HG02973 (cell line): ENCODE measurements around the gene LY6G6C.

ENCODE experiments used
- ATAC-seq: cut with Tn5 transposase; IDR thresholded peaks from one replicate; pipeline ENCODE4 v1.9.1; 2021; ENCODE audit warnings: moderate library complexity; ENCODE audit not compliant: unreplicated experiment

Gene LY6G6C

DNA sequence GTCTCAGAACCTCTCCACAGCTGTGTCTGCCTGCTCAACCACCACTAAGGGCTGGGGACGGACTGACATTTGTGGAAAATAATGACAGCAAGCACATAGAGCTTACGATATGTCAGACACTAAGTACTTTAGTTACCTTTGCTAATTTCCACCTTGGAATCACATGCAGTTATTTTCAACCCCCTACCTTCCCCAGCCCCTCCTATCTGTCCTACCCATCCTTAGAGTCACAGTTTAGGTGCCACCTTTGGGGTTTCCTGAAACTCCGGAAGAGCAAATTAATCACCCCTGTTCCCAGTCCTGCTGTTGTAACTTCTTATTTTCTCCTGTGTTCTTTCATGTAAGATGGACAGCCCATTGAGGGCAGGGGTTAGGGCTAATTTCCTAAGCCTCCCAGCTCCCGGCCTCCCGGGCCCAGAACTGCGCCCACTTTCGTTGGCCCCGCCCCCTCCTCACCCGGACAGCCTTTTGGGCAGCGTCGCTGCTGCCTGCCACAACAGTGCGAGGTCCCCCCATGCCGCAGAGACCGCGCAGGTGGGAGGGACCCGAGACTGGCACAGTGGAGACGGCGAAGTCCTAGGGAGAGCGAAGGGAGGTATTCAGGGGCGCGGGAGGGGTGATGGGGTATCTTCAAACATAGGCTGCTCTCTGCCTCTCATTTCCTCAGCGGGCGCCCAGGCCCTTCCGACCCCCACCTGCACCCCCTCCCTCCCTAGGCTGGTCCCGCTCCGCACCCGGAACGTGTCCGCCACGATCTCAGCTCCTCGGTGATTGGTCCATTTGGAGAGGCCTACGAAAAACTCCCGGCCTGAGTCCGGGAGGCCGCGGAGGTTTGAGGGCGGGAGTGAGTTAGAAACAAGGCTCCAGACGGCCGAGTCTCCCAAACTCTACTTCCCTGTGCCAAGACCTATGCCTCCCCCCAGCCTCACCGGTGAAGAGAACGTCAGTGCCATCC, 6.4 kb upstream of the LY6G6C start:
- no peak for ATAC-seq

DNA sequence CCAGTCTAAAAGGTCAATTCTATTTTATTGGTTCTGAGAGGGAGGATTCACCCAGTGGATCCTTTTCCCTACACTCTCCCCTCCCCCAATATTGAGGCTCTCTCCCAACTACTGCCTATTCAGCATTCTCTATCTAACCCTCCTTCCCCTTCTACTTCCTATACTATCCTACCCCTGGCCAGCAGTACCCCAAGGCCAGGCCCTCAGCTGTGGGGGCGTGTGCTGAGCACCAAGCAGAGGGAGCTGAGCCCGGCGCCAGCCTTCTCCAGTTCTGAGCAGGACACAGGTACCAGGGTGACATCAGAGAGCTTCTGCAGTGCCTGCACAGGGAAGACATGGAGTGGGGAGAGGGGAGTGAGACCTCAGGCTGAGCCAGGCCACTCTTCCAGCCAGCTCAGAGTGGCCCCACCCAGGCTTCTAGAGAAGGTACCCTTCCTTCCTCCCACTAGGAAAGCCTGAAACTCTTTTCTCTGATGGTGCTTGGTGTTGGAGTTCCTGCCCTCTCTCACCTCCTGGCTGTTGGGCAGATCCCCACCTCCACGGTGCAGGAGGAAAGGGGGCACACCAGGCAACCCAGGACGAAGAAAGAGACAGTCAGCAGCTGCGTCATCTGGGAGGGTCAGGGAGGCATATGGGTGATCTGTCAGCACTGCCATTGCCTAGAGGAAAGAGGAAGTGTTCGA, 5.6 kb upstream of the LY6G6C start:
- peak; percentile 54 for ATAC-seq

DNA sequence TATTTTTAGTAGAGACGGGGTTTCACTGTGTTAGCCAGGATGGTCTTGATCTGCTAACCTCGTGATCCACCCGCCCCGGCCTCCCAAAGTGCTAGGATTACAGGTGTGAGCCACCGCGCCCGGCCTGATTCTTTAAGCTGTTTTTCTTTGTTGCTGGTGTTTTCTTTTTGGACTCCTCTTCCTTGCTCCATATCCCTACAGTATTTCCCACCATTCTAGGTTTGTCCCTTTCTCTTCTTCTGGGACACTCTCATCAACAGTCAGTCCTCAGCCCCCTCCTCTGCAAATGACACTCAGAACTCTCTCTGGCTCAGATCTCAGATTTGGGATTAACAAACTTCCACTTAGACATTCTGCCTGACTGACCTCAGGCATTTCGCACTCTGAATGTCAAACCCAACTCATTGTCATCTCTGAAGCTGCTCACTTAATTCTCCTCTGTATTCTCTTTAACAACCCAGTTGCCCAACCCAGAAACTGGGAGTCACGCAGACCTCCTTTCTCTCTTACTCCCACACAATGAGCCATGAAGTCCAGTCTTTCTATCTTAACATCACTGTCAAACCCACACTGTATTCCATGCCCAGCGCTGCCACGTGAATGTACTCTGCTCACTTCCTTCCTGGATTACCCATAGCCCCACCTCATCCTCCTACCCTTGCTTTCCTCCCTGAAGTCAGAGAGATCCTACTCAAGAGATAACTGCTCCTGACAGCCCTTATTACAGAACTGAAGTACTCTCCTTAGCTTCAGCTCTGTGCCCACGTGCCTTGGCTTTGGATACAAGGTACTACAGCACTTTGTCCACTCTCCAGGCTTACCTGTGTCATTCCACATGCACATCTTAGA, 4.2 kb upstream of the LY6G6C start:
- no peak for ATAC-seq

DNA sequence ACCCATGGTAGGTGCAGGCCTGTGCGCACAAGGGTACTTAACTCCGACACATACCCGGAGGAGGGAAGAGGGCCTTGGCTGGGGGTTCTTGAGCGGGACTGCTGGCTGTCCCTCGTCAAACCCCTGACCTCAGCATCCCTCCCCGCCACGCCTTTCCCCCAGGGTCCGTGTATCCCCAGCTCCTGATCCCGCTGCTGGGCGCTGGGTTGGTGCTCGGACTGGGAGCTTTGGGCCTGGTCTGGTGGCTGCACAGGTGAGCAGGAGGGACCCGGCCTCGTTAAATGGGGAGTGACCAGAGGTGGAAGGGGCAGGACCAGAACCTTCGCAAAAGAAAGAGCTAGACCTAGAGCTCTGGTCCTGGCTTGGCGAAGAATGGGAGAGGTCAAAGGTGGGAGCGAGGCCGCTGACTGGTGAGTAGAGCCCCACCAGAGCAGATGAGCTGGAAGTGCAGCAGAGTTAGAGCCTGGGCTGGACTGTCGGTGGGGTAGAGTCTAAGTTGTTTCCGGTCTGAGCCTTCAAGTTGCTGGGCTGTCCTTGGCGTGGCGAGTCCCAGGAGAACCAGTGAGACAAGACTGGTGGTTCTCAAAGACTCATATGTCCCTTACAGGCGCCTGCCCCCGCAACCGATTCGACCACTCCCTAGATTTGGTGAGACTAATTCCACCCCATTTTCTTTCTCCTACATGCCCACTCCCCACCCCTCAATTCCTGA, 2.6 kb upstream of the LY6G6C start:
- ATAC-seq = no peak

DNA sequence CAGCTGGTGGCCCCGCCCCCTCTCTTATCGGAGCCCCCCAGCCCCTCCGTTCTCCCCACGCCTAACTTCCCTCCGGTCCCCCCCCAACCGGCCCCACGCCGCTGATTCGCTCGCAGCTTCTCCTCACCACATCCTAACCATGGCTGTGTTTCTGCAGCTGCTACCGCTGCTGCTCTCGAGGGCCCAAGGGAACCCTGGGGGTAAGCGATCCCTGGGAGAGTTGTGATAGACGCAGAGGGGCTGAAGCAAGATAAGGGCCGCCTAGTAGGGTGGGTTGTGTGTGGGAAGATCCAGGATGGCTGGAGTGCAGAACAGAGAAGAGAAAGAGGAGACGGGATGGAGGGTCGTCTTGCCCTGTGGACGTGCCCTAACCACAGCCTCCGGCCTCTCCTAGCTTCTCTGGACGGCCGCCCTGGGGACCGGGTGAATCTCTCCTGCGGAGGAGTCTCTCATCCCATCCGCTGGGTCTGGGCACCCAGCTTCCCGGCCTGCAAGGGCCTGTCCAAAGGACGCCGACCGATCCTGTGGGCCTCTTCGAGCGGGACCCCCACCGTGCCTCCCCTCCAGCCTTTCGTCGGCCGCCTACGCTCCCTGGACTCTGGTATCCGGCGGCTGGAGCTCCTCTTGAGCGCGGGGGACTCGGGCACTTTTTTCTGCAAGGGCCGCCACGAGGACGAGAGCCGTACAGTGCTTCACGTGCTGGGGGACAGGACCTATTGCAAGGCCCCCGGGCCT, 1.9 kb upstream of the LY6G6C start, which contains the start of gene MPIG6B:
MPIG6B (plus strand) TSS at position 129 of the 735 bp plus-strand sequence; CDS start at position 140, 11 bp downstream.
- ATAC-seq = no peak

DNA sequence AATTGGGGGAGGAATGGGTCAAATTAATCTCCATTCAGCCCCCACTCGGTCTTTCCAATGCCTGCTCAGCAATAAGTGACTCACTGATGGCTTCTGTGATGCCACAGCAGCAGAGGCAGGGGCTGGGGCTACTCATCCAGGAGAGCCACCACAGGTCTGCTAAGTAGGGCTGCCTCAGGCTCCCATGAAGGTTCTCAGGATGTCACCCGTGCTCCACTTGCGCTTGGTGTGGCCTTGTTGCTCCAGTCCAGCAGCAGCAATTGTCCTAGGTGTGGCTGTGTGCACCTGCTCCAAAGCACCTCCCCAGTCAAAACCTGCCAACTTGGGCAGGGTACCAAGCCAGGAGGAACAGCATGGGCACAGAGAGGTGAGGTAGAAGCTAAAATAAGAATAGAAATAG, 627 bp upstream of the LY6G6C start:
- no peak for ATAC-seq

DNA sequence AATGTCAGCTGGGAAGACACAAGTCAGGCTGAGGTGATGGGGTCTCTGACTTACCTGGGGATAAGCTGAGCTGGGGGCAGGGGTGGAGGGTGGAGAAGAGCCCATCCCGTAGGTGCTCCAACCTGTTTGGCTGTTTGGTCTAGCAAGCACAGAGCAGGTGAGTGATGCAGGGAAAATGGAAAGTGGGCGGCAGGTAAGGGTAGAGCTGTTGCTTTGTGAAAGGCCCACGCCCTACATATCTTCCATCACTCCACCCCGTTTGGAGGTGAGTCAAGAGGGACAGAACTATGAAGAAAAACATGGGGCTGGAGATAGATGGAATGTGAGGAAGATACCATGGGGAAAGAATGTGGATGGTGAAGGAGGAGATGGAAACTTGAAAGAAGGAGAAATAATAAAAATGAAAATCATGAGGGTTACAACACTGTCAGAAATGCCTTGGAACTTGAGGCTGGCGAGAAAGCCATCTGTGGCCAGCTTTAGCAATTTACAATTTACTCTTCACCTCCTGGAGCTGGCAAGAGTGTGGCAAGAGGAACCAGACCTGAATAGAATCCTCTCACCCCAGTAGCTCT, 1.3 kb downstream of the LY6G6C start:
- no peak for ATAC-seq

DNA sequence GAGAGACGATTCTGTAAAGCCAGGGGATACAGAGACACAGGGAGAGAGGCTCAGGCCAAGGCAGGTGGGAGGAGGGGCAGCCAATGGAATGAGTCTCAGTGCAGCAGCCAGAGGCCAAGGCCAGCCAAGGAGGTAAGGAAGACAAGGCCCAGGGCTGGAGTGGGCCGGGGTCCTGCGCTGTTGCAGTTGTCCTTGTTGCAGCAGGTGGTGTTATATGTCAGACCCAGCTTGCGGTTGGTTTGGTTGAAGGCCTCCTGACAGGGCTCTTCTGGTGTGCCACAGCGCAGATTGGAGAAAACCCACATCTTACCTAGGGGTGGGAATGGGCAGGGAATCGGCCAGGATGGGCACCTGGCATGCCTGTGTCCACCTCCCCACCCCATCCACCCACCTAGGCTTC, 2.5 kb downstream of the LY6G6C start:
- no peak for ATAC-seq

DNA sequence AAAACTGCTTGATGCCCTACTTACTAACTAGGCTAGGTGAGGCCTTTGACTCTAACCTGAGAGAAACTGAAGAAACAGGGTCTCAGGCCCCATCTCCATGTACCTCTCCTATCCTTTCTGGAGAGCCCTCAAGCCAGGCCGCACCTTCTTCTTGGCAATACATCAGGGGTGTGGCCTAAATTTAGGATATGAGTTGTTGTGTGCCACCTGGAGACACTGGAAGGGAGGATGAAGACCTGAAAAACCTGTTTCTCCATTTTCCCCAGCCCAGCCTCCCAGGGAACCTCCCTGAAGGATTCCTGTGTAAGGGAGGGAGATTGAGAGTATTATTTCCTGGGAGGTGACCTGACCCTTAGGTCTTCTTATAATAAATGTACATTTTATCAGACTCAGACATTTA, 3.3 kb downstream of the LY6G6C start:
- no peak for ATAC-seq

DNA sequence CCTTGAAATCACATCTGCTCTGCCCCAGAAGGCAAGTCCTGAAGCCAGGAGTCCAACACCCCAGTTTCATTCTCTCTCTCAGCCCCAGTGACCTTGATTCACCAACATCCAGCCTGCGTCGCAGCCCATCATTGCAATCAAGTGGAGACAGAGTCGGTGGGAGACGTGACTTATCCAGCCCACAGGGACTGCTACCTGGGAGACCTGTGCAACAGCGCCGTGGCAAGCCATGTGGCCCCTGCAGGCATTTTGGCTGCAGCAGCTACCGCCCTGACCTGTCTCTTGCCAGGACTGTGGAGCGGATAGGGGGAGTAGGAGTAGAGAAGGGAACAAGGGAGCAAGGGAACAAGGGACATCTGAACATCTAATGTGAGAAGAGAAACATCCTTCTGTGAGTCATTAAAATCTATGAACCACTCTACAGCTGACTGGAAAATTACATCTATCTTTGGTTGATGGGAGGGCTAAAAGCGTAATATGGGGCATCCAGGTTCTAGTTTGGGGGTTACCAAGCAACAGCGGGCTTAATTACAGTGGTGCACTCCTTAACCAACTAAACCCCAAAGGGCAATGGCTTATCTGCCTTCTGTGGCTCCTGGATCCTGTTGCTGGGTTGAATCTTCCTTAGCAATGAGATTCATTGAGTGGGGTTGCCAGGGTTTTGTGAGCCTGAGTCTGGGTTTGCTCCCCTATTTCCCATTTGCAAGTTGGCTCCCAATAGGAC, 3.9 kb downstream of the LY6G6C start:
- ATAC-seq = no peak

DNA sequence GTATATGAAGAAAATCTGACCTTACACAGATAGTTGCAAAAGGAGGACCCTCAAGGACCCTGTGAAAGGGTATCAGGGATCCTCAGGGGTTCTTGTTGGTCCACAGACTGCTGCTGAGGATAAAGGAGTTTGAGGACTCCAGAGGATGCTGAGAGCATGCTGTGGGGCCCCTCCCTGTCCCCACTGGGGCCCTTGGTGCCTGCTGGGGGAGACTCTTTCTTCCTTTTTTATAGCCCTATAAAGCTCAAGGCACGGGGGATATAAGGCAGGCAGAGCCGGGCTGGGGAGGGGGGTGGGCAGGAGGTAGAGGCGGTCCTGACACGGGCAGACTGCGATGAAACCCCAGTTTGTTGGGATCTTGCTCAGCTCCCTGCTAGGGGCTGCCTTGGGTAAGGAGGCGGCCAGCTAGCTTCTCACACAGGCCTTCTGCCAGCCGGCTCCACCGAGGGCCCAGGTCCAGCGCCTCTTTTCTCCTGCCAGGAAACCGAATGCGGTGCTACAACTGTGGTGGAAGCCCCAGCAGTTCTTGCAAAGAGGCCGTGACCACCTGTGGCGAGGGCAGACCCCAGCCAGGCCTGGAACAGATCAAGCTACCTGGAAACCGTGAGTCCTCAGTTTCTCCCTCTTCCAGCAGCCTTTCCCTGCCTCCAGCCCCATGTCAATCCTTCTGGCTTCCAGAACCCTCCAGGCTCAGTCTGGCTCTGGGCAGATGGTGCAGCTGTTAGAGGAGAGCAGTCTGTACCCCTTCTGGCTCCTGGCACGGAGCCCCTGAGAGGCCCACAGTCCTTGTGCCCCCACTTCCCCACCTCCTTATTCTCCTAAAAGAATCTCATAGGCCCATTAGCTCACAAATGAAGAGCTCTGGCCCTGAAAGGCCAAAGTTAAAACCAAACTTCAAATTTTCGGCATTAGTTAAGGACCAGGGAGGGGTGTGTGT, 6.3 kb downstream of the LY6G6C start, which contains the start of gene LY6G6D:
LY6G6D (plus strand) TSS at position 327 of the 937 bp plus-strand sequence; CDS start at position 335, 8 bp downstream.
- no peak for ATAC-seq

DNA sequence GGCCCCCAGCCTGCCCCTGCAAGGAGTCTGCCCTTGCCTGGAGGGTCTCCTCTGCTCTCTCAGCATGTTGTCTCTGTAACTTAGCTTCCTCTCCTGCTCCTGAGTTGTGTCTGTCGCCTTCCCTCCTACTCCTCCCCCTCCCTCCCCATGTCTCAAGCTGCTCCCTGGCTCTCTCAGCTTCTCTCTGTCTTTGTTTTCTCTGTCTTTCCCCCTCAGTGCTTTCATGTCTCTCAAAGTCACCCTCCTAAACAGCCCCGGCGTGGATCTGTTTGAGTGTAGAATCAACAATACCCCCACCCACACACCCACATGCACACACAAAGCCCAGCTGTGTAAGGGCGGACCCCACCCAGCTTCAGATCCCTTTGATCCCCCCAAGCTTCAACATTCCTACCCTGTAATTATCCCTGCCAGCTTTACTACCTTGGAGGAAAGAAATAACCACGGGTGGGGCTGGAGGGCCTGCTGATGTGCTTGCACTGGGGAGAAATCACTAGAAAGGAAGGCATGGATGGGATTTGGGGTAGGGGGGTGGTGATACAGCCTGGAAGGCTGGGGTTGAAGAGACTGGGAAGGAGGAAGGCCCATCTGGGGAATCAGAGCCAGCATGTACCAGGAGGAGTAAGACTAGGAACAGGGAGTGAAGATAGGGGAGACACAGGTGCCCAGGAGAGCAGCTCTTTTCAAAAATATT, 7.4 kb downstream of the LY6G6C start:
- ATAC-seq = no peak

DNA sequence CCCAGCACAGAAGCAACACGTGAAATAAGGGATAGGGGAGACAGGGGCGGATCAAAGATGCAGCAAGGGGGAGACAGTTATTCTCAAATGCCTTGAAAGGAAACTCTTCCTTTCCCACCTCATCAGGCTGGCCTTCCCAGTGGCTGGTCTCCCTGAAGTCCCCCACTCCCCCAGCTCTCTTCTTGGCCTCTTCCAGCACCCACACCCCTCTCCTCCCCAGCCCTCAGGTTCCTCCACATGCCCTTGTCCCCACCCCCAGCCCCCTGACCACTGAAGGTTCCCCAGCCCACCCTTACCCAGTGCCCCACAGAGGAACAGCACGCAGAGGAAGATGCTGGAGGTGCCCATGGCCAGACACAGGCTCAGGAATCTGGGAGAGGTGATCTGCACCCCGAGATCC, 8.1 kb downstream of the LY6G6C start:
- no peak for ATAC-seq

DNA sequence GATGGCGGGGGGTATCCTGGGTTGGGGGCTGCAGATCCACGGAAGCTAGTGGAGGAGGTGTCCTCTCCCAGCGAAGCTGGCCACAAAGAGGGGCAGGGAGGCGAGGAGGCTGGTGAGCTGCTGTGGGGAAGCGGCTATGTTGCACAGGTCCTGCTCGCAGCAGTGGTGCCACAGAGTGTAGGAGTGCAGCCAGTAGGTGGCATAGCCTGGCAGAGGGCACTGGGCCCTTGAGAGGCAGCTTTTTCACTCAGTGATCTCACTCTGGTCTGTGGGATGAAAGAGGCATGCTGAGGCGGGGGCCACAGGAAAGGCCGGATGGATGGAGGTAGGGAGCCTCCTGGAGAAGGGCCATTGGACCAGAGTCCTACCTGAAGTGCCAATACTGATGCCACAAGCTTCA, 9.2 kb downstream of the LY6G6C start:
- no peak for ATAC-seq

DNA sequence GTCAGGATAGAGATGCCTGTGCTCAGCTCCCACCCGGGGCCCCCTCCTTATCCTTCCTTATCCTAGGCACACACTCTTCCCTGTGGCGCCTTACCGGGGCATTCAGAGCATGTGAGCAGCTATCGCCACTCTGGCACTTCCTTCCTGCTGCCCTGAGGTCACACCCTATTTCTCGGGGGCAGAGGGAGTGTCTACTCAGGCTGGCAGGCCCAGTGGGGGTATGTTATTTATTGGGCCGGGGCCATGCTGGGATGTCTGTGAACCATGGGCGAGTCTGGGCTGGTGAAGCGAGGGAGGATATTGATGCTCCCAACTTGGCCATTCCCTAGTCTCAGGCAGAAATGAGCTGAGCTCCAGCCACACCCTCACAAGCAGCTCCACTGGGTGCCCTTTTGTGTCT, 10.3 kb downstream of the LY6G6C start:
- ATAC-seq = no peak

DNA sequence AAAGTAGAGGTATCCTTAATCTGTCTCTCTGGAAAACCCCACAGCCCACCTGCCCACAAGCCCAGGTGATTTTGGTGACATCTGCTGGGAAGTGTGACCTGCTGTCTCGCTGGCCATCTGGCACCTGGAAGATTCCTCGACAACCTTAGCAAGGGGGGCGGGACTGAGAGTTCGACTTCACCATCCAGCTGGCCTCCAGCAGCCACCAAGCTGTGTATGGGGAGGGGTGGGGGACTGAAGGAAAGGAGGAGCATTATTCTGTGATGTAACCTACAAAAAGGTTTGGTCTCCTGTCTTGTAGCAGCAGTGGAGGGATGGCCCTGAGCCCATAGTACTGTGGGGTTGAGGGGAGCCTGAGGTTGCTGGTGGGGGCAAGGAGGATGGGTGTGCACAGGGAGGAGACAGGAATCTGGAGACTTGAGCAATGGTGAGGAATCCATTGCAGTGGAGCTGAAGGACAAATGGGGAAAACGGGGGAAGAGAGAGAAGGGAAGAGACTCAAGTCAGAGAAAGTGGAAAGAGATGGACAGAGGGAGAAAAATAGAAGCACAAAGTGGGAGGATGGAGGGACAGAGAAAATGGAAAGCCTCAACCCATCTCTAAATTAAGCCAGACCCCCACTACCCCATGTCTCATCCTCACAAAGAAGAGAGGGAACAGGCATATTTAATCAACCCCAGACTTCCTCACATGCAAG, 10.9 kb downstream of the LY6G6C start:
- no peak for ATAC-seq
